Liver (tissue), 9 donors: ENCODE results near the gene ZBTB7A. TPM values are rescaled to one million over a fixed set of nuclear protein-coding genes. Genes with fewer than 3 reads are reported as not detected.
A peak's percentile ranks its signal among the peaks of the same experiment; 100 is the strongest.

Experiments
- DNase-seq: peaks from one replicate; pipeline ENCODE4 v3.0.0-alpha.2; 2017; ENCODE audit warnings: low spot score
- H3K27ac ChIP-seq, 2 donors: one replicate each; pipeline ENCODE4 v1.7.0; 2013; ENCODE audit warnings: inconsistent platforms in 2 of 2, low read length in 2 of 2, control low read depth in 1 of 2, low read depth in 1 of 2, mild to moderate bottlenecking in 1 of 2
- H3K27me3 ChIP-seq, 4 donors: one replicate each; pipeline versions ENCODE4 v1.6.1 to v1.7.0; 2013; ENCODE audit warnings: low read length in 3 of 4, inconsistent platforms in 1 of 4, mild to moderate bottlenecking in 1 of 4, moderate library complexity in 1 of 4; ENCODE audit not compliant: control insufficient read depth in 4 of 4, insufficient read depth in 4 of 4
- H3K36me3 ChIP-seq, 4 donors: one replicate each; pipeline versions ENCODE4 v1.6.1 to v1.7.0; 2013; ENCODE audit warnings: low read length in 3 of 4, mild to moderate bottlenecking in 3 of 4, low read depth in 1 of 4, moderate library complexity in 1 of 4; ENCODE audit not compliant: control insufficient read depth in 4 of 4, insufficient read depth in 3 of 4
- H3K4me1 ChIP-seq, 4 donors: one replicate each; pipeline versions ENCODE4 v1.6.1 to v1.7.0; 2013; ENCODE audit warnings: low read length in 3 of 4, mild to moderate bottlenecking in 3 of 4, moderate library complexity in 1 of 4; ENCODE audit not compliant: control insufficient read depth in 4 of 4, insufficient read depth in 4 of 4
- H3K4me3 ChIP-seq, 3 donors: one replicate each; pipeline versions ENCODE4 v1.6.1 to v1.7.0; 2013; ENCODE audit warnings: low read length in 3 of 3, control low read depth in 1 of 3, low read depth in 1 of 3, mild to moderate bottlenecking in 1 of 3
- H3K9ac ChIP-seq, 2 donors: one replicate each; pipeline ENCODE4 v1.7.0; 2013; ENCODE audit warnings: low read length in 2 of 2, mild to moderate bottlenecking in 2 of 2, moderate library complexity in 2 of 2, control low read depth in 1 of 2, low read depth in 1 of 2
- H3K9me3 ChIP-seq, 4 donors: one replicate each; pipeline versions ENCODE4 v1.6.1 to v1.7.0; 2013; ENCODE audit warnings: low read length in 3 of 4; ENCODE audit not compliant: control insufficient read depth in 4 of 4
- EGR1 ChIP-seq, 2 donors: IDR thresholded peaks; 2 replicates each; pipeline ENCODE4 v1.6.1; 2016 to 2018; ENCODE audit warnings: antibody characterized with exemption in 2 of 2, low read depth in 2 of 2
- FOXA1 ChIP-seq: IDR thresholded peaks from 2 replicates; pipeline ENCODE4 v1.6.1; 2016; ENCODE audit warnings: antibody characterized with exemption
- HNF4A ChIP-seq, 2 donors: conservative IDR thresholded peaks; 2 replicates each; pipeline ENCODE4 v1.6.1; 2016; ENCODE audit warnings: antibody characterized with exemption in 2 of 2, mild to moderate bottlenecking in 2 of 2
- JUND ChIP-seq, 2 donors: IDR thresholded peaks; 2 replicates each; pipeline ENCODE4 v1.6.1; 2016; ENCODE audit warnings: antibody characterized with exemption in 2 of 2
- NR2F2 ChIP-seq: IDR thresholded peaks from 2 replicates; pipeline ENCODE4 v1.6.1; 2016; ENCODE audit warnings: antibody characterized with exemption
- RAD21 ChIP-seq, 2 donors: IDR thresholded peaks; 2 replicates each; pipeline ENCODE4 v1.6.1; 2016; ENCODE audit warnings: antibody characterized with exemption in 2 of 2, mild to moderate bottlenecking in 2 of 2
- RXRA ChIP-seq, 2 donors: IDR thresholded peaks; 2 replicates each; pipeline ENCODE4 v1.6.1; 2017 to 2018; ENCODE audit warnings: antibody characterized with exemption in 2 of 2, mild to moderate bottlenecking in 1 of 2
- TAF1 ChIP-seq: conservative IDR thresholded peaks from 2 replicates; pipeline ENCODE4 v1.6.1; 2016; ENCODE audit warnings: antibody characterized with exemption, mild to moderate bottlenecking
- WGBS: extraction: QIAGEN DNeasy Blood & Tissue Kit; methylation state at CpG from one replicate; pipeline ENCODE4 v1.1.7; 2013; 5-methylcytosine and 5-hydroxymethylcytosine counted together
- polyA plus RNA-seq, 2 donors: library from polyadenylated mRNA; stranded (reverse) in 1 of 2; unstranded in 1 of 2; fragments of 200-250 nt in 1 of 2; fragments of >200 nt in 1 of 2; fragmentation: Nextera tagmentation in 1 of 2; extraction: Ambion mirVana in 1 of 2; gene quantifications; one replicate each; pipeline versions ENCODE4 v1.2.1 to v1.2.3, GENCODE V29; 2013 to 2015
- total RNA-seq, 2 donors: library from RNA; depleted of rRNA; stranded (reverse); fragments of >200 nt; gene quantifications; one replicate each; pipeline ENCODE4 v1.2.3, GENCODE V29; 2014
- TF ChIP-seq, protein P1 (sequence below): IDR thresholded peaks from 2 replicates; pipeline ENCODE4 v1.6.1; 2016; ENCODE audit warnings: antibody characterized with exemption, mild to moderate bottlenecking
- TF ChIP-seq, protein P2 (sequence below): IDR thresholded peaks from 2 replicates; pipeline ENCODE4 v1.6.1; 2016; ENCODE audit warnings: antibody characterized with exemption
- TF ChIP-seq, protein P3 (sequence below): IDR thresholded peaks from 2 replicates; pipeline ENCODE4 v1.6.1; 2016; ENCODE audit warnings: antibody characterized with exemption
- donor health status: healthy.
- donor health status: healthy.
- donor health status: healthy.
- donor health status: healthy.
- donor health status: healthy.

The ZBTB7A gene
- total and polyA plus RNA-seq, 4 donors, result 2.9 to 28.9 (median 17.6) TPM

DNA sequence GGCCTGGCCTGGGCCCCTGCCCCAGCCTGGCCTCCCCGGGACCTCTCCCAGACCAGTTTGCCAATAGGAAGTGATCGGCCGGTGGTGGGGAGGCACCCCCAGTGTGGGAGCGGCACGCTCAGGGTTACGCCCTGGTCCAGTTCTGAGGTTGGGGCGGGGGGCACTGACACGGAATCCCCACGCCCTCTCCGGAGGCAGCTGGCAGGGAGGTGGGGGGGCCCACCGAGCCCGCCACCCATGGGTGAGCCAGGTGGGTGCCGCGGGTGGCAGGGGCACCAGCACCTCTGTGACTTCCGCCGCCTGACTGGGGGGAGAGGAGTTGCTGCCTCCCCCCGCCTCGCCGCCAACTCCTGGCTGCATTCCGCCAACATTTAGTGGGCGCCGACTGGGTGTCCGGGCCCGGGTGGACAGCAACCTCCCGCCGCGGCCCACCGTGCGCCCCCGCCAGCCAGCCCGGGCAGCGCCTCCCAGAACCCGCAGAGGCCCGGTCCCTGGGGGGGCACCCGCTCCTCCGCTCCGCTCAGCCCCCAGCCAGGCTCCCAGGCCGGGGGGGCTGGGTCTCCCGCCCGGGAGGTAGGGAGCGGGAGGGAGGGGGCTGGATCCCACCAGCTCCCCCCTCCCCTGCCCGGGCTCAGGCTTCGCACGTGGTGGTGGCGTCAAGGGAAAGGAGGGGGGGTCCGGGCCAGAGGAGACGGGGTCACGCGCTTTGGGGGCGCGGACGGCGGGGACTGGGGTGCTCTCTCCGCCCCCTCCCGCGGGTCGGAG lies 2.0 kb downstream of the ZBTB7A start (continued):
- TF ChIP-seq, protein P1, sequence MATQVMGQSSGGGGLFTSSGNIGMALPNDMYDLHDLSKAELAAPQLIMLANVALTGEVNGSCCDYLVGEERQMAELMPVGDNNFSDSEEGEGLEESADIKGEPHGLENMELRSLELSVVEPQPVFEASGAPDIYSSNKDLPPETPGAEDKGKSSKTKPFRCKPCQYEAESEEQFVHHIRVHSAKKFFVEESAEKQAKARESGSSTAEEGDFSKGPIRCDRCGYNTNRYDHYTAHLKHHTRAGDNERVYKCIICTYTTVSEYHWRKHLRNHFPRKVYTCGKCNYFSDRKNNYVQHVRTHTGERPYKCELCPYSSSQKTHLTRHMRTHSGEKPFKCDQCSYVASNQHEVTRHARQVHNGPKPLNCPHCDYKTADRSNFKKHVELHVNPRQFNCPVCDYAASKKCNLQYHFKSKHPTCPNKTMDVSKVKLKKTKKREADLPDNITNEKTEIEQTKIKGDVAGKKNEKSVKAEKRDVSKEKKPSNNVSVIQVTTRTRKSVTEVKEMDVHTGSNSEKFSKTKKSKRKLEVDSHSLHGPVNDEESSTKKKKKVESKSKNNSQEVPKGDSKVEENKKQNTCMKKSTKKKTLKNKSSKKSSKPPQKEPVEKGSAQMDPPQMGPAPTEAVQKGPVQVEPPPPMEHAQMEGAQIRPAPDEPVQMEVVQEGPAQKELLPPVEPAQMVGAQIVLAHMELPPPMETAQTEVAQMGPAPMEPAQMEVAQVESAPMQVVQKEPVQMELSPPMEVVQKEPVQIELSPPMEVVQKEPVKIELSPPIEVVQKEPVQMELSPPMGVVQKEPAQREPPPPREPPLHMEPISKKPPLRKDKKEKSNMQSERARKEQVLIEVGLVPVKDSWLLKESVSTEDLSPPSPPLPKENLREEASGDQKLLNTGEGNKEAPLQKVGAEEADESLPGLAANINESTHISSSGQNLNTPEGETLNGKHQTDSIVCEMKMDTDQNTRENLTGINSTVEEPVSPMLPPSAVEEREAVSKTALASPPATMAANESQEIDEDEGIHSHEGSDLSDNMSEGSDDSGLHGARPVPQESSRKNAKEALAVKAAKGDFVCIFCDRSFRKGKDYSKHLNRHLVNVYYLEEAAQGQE, result no peak
- no peak for TF ChIP-seq HNF4A (conservative IDR thresholded peaks at IDR 0.05)

DNA sequence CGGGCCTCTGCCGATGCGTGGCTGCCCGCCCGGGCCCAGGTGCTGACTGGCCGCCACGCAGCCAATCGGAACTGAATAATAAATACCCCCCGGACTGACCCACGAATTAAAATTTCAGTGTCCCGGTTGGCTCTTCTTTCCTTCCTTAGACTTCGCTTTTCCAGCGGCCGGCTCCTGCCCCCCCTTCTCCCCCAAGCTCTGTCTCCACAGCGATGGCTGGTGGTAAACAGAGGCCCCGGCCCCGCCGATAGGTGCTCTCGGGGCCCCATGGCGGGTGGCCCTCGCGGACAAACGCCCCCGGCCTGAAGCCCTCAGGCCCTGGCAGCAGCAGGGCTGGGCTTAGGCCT lies 2.6 kb downstream of the ZBTB7A start:
- TF ChIP-seq, protein P2, sequence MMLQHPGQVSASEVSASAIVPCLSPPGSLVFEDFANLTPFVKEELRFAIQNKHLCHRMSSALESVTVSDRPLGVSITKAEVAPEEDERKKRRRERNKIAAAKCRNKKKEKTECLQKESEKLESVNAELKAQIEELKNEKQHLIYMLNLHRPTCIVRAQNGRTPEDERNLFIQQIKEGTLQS, result no peak
- TF ChIP-seq, protein P3, sequence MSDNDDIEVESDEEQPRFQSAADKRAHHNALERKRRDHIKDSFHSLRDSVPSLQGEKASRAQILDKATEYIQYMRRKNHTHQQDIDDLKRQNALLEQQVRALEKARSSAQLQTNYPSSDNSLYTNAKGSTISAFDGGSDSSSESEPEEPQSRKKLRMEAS, result no peak
- TF ChIP-seq TAF1, result no peak
- TF ChIP-seq RXRA (IDR thresholded peaks at IDR 0.05), result no peak
- no peak for TF ChIP-seq EGR1 (IDR thresholded peaks at IDR 0.05; ENCODE audit: low read depth in 2 of 2)
- TF ChIP-seq FOXA1, result no peak
- TF ChIP-seq RAD21 (IDR thresholded peaks at IDR 0.05), result no peak
- no peak for TF ChIP-seq JUND (IDR thresholded peaks at IDR 0.05)
- Histone ChIP-seq H3K4me1 (peaks cover 35 to 53% (median 45%) of the 10 kb centered on the region in 4 donors), H3K36me3 (peaks cover 0 to 4% (median 0%) of the 10 kb centered on the region in 4 donors), H3K9ac (peak overlapping the region; percentile 72 to 83), H3K27me3 (no peaks in the 10 kb centered on the region), H3K27ac (peak overlapping the region; percentile 86 to 94), H3K4me3 (peak overlapping the region; percentile 73 to 95 (median 78)), H3K9me3 (no peaks in the 10 kb centered on the region)
- DNase-seq, result no peak
- WGBS, result 2% methylated on average over 24 of the region's 24 CpGs

DNA sequence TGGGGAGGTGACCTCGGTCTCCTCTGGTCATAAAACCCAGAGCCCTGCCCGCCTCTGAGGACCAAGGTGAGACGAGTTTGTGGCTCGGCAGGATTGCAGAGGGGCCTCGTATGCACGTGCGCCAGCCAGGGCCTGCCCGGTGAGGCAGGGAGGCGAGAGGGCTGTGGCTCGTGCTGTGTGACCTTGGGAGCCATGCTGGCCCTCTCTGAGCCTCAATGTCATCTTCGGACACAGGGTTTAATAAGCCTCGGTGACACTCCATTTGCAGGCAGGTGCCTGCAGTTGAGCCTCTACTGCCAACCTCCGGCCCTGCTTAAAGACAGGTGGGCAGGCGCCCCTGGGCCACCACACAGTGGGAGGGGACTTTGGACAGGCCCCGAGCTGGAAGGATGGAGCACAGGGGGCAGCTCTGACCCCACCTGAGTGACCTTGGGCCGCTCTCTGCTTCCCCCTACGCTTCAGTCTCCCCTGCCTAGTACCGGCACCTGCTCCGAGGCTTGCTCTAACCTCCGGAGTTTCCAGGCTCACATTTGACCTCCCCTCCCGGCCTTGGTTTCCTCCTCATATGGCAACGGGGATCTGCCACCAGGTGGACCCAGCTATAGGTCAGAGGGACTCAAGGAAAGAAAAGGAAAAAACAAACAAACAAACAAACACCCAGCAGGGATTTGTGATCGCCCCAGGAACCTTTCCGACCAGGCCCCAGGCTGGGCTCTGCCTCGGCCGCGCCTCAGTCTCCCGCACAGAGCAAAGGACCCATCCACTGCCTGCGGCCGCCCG lies 3.1 kb downstream of the ZBTB7A start:
- peak; percentile 15 for TF ChIP-seq NR2F2
- no peak for TF ChIP-seq FOXA1
- TF ChIP-seq TAF1, result no peak
- DNase-seq, result no peak
- WGBS, result 21% methylated on average over 31 of the region's 31 CpGs

More for the DNA sequence above, 3.1 kb downstream of the ZBTB7A start:
- no peaks in the 10 kb centered on the region for H3K9me3 ChIP-seq
- H3K4me3 ChIP-seq, result peak overlapping the region; percentile 73 to 95 (median 78)
- peak overlapping the region; percentile 86 to 94 for H3K27ac ChIP-seq
- no peaks in the 10 kb centered on the region for H3K27me3 ChIP-seq
- H3K9ac ChIP-seq, result peak overlapping the region; percentile 72 to 83
- peaks cover 39 to 58% (median 48%) of the 10 kb centered on the region in 4 donors for H3K4me1 ChIP-seq
- H3K36me3 ChIP-seq, result peaks cover 0 to 4% (median 0%) of the 10 kb centered on the region in 4 donors
